HepG2 (cell line): ENCODE results near the gene LRRC8D. TPM values are rescaled to one million over a fixed set of nuclear protein-coding genes. Genes with fewer than 3 reads are reported as not detected.

Experiments used
- ATAC-seq: fragments of 200-7000 bp; cut with Tn5 transposase; 3 replicates; pipeline ENCODE4 v1.9.1; 2020; ENCODE audit warnings: mild to moderate bottlenecking, moderate library complexity
- BruUV-seq: library from RNA; stranded (reverse); fragments of 400-500 nt; replicated peaks from 2 replicates; lab custom pipeline; 2021; lab: Mats Ljungman, UMichigan
- CTCF ChIA-PET: fragments of 300-600 bp; formaldehyde crosslinking; extraction: SDS; loops from one replicate; lab custom pipeline; 2021; ENCODE audit warnings: low total read pairs, inconsistent platforms, low intra/inter-chr PET ratio; lab: Yijun Ruan, JAX
- POLR2A ChIA-PET: fragments of 350-600 bp; sonication (Branson Sonifier 250); formaldehyde crosslinking; loops from one replicate; lab custom pipeline; 2020; ENCODE audit warnings: antibody characterized with exemption, inconsistent platforms; lab: Yijun Ruan, JAX
- DNase-seq: peaks from one replicate; pipeline ENCODE4 v3.0.0-alpha.2; 2015; ENCODE audit warnings: low spot score
- FAIRE-seq: peaks from 3 replicates; lab custom pipeline; 2011; peaks lifted over from hg19 to GRCh38; lab: Jason Lieb, UNC
- H2AFZ ChIP-seq: one replicate; pipeline ENCODE4 v1.6.1; 2011; ENCODE audit warnings: low read length, inconsistent platforms
- H3K27ac ChIP-seq: fragments of 300-600 bp; 3 replicates; pipeline ENCODE4 v1.8.0; 2011; ENCODE audit warnings: mixed run types, mild to moderate bottlenecking, mixed read lengths, low read length, inconsistent platforms; ENCODE audit not compliant: insufficient read depth; ENCODE audit errors: extremely low read length
- H3K27me3 ChIP-seq, 2 experiments: fragments of 200-600 bp in 1 of 2; 2 replicates in 1 of 2; 3 replicates in 1 of 2; pipeline versions ENCODE4 v1.6.0 to v1.8.0; 2011; ENCODE audit warnings: low read length in 2 of 2, mild to moderate bottlenecking in 2 of 2, moderate library complexity in 2 of 2, inconsistent platforms in 1 of 2; ENCODE audit not compliant: insufficient read depth in 2 of 2, control insufficient read depth in 1 of 2
- H3K36me3 ChIP-seq, 2 experiments: fragments of 200-600 bp in 1 of 2; replicated peaks in 1 of 2; 2 replicates in 1 of 2; 3 replicates in 1 of 2; pipeline versions ENCODE4 v1.5.1 to v1.8.0; 2011; ENCODE audit warnings: low read length in 2 of 2, inconsistent platforms in 1 of 2; ENCODE audit not compliant: insufficient read depth in 2 of 2, control insufficient read depth in 1 of 2
- H3K4me1 ChIP-seq: 2 replicates; pipeline ENCODE4 v1.5.1; 2012; ENCODE audit warnings: low read length, inconsistent platforms; ENCODE audit not compliant: insufficient read depth
- H3K4me2 ChIP-seq: 2 replicates; pipeline ENCODE4 v1.6.0; 2011; ENCODE audit warnings: low read depth, low read length, inconsistent platforms
- H3K4me3 ChIP-seq, 3 experiments: fragments of 200-600 bp in 1 of 3; sonication (generic), shearing (Covaris generic) in 1 of 3; replicated peaks in 1 of 3; 2 replicates each; pipeline ENCODE4 v1.5.1; 2011 to 2016; ENCODE audit warnings: low read length in 3 of 3, inconsistent platforms in 2 of 3, low read depth in 2 of 3, mild to moderate bottlenecking in 2 of 3, control low read depth in 1 of 3, mixed read lengths in 1 of 3; ENCODE audit not compliant: insufficient read depth in 1 of 3
- H3K79me2 ChIP-seq: one replicate; pipeline ENCODE4 v1.6.1; 2011; ENCODE audit warnings: low read length, inconsistent platforms; ENCODE audit not compliant: insufficient read depth
- H3K9ac ChIP-seq: 2 replicates; pipeline ENCODE4 v1.6.0; 2011; ENCODE audit warnings: mild to moderate bottlenecking, low read depth, low read length, inconsistent platforms; ENCODE audit not compliant: insufficient read depth
- H3K9me3 ChIP-seq: 2 replicates; pipeline ENCODE4 v1.5.1; 2012; ENCODE audit warnings: mild to moderate bottlenecking, low read length
- H4K20me1 ChIP-seq: 2 replicates; pipeline ENCODE4 v1.6.0; 2011; ENCODE audit warnings: inconsistent platforms, mild to moderate bottlenecking, low read length, moderate library complexity; ENCODE audit not compliant: insufficient read depth
- CC2D1A ChIP-seq: sonication (generic); formaldehyde crosslinking; IDR thresholded peaks from 2 replicates; pipeline ENCODE4 v1.8.1; 2023; ENCODE audit warnings: mild to moderate bottlenecking, missing genetic modification reagents
- CEBPG ChIP-seq: IDR thresholded peaks from 2 replicates; pipeline ENCODE4 v1.6.1; 2016
- HNF4A ChIP-seq: sonication (generic); formaldehyde crosslinking; IDR thresholded peaks from 2 replicates; pipeline ENCODE4 v1.4.0; 2020; ENCODE audit warnings: missing genetic modification reagents
- KAT2B ChIP-seq: fragments of 150-350 bp; IDR thresholded peaks from 2 replicates; pipeline ENCODE4 v1.6.1; 2014; ENCODE audit warnings: low read depth, low read length, borderline replicate concordance
- MTF2 ChIP-seq: sonication (generic); formaldehyde crosslinking; IDR thresholded peaks from 2 replicates; pipeline ENCODE4 v1.5.0; 2020; ENCODE audit warnings: missing genetic modification reagents, borderline replicate concordance
- PLRG1 ChIP-seq: fragments of 450-650 bp; conservative IDR thresholded peaks from 2 replicates; pipeline ENCODE4 v1.6.1; 2016
- PLSCR1 ChIP-seq: sonication (generic); formaldehyde crosslinking; IDR thresholded peaks from 2 replicates; pipeline ENCODE4 v1.5.0; 2020; ENCODE audit warnings: missing genetic modification reagents, mild to moderate bottlenecking, borderline replicate concordance
- SIX4 ChIP-seq: sonication (generic); formaldehyde crosslinking; IDR thresholded peaks from 2 replicates; pipeline ENCODE4 v1.4.0; 2020; ENCODE audit warnings: missing genetic modification reagents
- SP1 ChIP-seq, 2 experiments: fragments of 450-650 bp in 1 of 2; sonication (generic) in 1 of 2; formaldehyde crosslinking in 1 of 2; IDR thresholded peaks; 2 replicates each; pipeline versions ENCODE4 v1.4.0 to v1.6.1; 2016 to 2020; ENCODE audit warnings: missing genetic modification reagents in 1 of 2
- THAP11 ChIP-seq: IDR thresholded peaks from 2 replicates; pipeline ENCODE4 v1.6.1; 2016; ENCODE audit warnings: missing biosample characterization, missing genetic modification reagents
- ZNF326 ChIP-seq: sonication (generic); formaldehyde crosslinking; IDR thresholded peaks from 2 replicates; pipeline ENCODE4 v1.4.0; 2020; ENCODE audit warnings: missing genetic modification reagents, borderline replicate concordance
- ZNF703 ChIP-seq: sonication (generic); formaldehyde crosslinking; IDR thresholded peaks from 2 replicates; pipeline ENCODE4 v1.5.1; 2020; ENCODE audit warnings: missing genetic modification reagents, mild to moderate bottlenecking, moderate library complexity, borderline replicate concordance
- ZNF737 ChIP-seq: sonication (generic); formaldehyde crosslinking; IDR thresholded peaks from 2 replicates; pipeline ENCODE4 v1.5.0; 2020; ENCODE audit warnings: missing genetic modification reagents, mild to moderate bottlenecking, borderline replicate concordance
- ZNF891 ChIP-seq: sonication (generic); formaldehyde crosslinking; IDR thresholded peaks from 2 replicates; pipeline ENCODE4 v1.5.0; 2020; ENCODE audit warnings: mild to moderate bottlenecking, missing genetic modification reagents
- WGBS: methylation state at CpG from one replicate; pipeline ENCODE4 v1.1.6; 2017; ENCODE audit warnings: low lambda C conversion rate; 5-methylcytosine and 5-hydroxymethylcytosine counted together
- in situ Hi-C: cut with HindIII; loops from 2 replicates; pipeline ENCODE4 v1.10.0; 2017; ENCODE audit warnings: low pct_unique_long_range_greater_than_20kb; ENCODE audit not compliant: extremely low pct_ligation_motif_present
- intact Hi-C: fragments of 100-400 bp; cut with micrococcal nuclease; formaldehyde crosslinking; loops from one replicate; pipeline ENCODE4 v1.10.0; 2022; ENCODE audit not compliant: unreplicated experiment
- polyA plus RNA-seq, 8 experiments: library from polyadenylated mRNA; depleted of rRNA in 3 of 8; stranded (reverse) in 7 of 8; unstranded in 1 of 8; fragments of >200 nt; fragmentation: Illumina TruSeq in 4 of 8; extraction: Trizol in 4 of 8; gene quantifications; 2 replicates each; pipeline versions ENCODE4 v1.2.1 to v1.2.3, GENCODE V29; 2011 to 2016; ENCODE audit warnings: low read depth in 4 of 8, missing spikeins in 1 of 8, mixed read lengths in 1 of 8; ENCODE audit not compliant: insufficient read depth in 1 of 8
- total RNA-seq, 5 experiments: library from RNA; depleted of rRNA; stranded (reverse); fragments of >200 nt; fragmentation: Illumina TruSeq; extraction: Trizol; gene quantifications; 2 replicates each; pipeline ENCODE4 v1.2.3, GENCODE V29; 2016; ENCODE audit warnings: low read depth in 1 of 5
- TF ChIP-seq, protein P1 (sequence below): sonication (generic); formaldehyde crosslinking; IDR thresholded peaks from 2 replicates; pipeline ENCODE4 v1.5.0; 2020; ENCODE audit warnings: mild to moderate bottlenecking, low read depth, missing genetic modification reagents, borderline replicate concordance

Gene LRRC8D
- total and polyA plus RNA-seq, 2 of the 13 experiments (the other 11 are each of a cell fraction or from before 2014, with no cell fraction given), result 29.9 to 45.5 TPM

GRCh38 chr1:89881415-89882058, 60.7 kb downstream of the LRRC8D start:
- Histone ChIP-seq H3K4me1 (peaks cover 20% of the 10 kb centered on the region), H3K9ac (no peak overlapping the region), H2AFZ (no peak overlapping the region), H3K27me3 (no peaks in the 10 kb centered on the region), H3K4me3 (no peak overlapping the region), H3K4me2 (no peak overlapping the region), H3K79me2 (peaks cover 64% of the 10 kb centered on the region), H3K27ac (no peak overlapping the region), H3K9me3 (no peaks in the 10 kb centered on the region), H4K20me1 (peaks cover 3% of the 10 kb centered on the region; the same call in 1 of the 2 replicates), H3K36me3 (peaks cover 2 to 46% of the 10 kb centered on the region in 2 experiments)
- in situ Hi-C loops (no loop called here), intact Hi-C loops (no loop called here)
- CTCF ChIA-PET, result no interaction called here
- WGBS, result 100% methylated on average over 1 of the region's 1 CpG
- no TSS peak for BruUV-seq
- ATAC-seq (no peak), FAIRE-seq (no peak), DNase-seq (no peak)
- POLR2A ChIA-PET, result interaction anchor here (0.8 kb wide), 1 partner anchor 46 kb away, joined by 3 read pairs; no protein-coding TSS in a partner anchor
- no peak for TF ChIP-seq THAP11 (CRISPR knock-in tag)
- TF ChIP-seq SIX4 (CRISPR knock-in tag), result no peak
- no peak for TF ChIP-seq ZNF326 (CRISPR knock-in tag)
- no peak for TF ChIP-seq ZNF737 (CRISPR knock-in tag)
- no peak for TF ChIP-seq HNF4A (CRISPR knock-in tag)
- no peak for TF ChIP-seq ZNF891 (CRISPR knock-in tag)
- TF ChIP-seq ZNF703, result no peak
- no peak for TF ChIP-seq CEBPG (CRISPR knock-in tag)
- no peak for TF ChIP-seq PLSCR1 (CRISPR knock-in tag)
- no peak for TF ChIP-seq PLRG1
- TF ChIP-seq SP1 (IDR thresholded peaks at IDR 0.05), result no peak
- no peak for TF ChIP-seq SP1 (CRISPR knock-in tag; IDR thresholded peaks at IDR 0.05)
- TF ChIP-seq MTF2 (CRISPR knock-in tag), result no peak
- TF ChIP-seq KAT2B, result no peak
- TF ChIP-seq, protein P1, sequence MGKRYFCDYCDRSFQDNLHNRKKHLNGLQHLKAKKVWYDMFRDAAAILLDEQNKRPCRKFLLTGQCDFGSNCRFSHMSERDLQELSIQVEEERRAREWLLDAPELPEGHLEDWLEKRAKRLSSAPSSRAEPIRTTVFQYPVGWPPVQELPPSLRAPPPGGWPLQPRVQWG (CRISPR knock-in tag), result no peak
- no peak for TF ChIP-seq CC2D1A
- TF ChIP-seq, all 625 proteins: peak for 0
